ACC112 (cell line): ENCODE measurements around the gene PLA2G15.

ENCODE experiments used
- H2AFZ ChIP-seq: fragments of 200-600 bp; sonication (generic); one replicate; pipeline ENCODE4 v1.6.0; 2017; ENCODE audit warnings: antibody characterized with exemption, low read length; ENCODE audit not compliant: unreplicated experiment
- H3K27ac ChIP-seq: fragments of 200-600 bp; sonication (generic); 2 replicates; pipeline ENCODE4 v1.5.1; 2014; ENCODE audit warnings: low read depth, mild to moderate bottlenecking, antibody characterized with exemption, low read length, moderate library complexity
- H3K27me3 ChIP-seq: fragments of 200-600 bp; sonication (generic); 2 replicates; pipeline ENCODE4 v1.6.1; 2014; ENCODE audit warnings: mild to moderate bottlenecking, antibody characterized with exemption, low read length, moderate library complexity, mixed read lengths; ENCODE audit not compliant: insufficient read depth
- H3K36me3 ChIP-seq: fragments of 200-600 bp; sonication (generic); 2 replicates; pipeline ENCODE4 v1.6.1; 2016; ENCODE audit warnings: mild to moderate bottlenecking, antibody characterized with exemption, low read length, moderate library complexity, mixed read lengths; ENCODE audit not compliant: insufficient read depth
- H3K4me1 ChIP-seq: fragments of 200-600 bp; sonication (generic); one replicate; pipeline ENCODE4 v1.6.1; 2016; ENCODE audit warnings: low read length, mixed read lengths; ENCODE audit not compliant: insufficient read depth, unreplicated experiment, control insufficient read depth
- H3K4me3 ChIP-seq: fragments of 200-600 bp; sonication (generic); 2 replicates; pipeline ENCODE4 v1.5.1; 2014; ENCODE audit warnings: mild to moderate bottlenecking, low read depth, low read length
- H3K79me2 ChIP-seq: fragments of 200-600 bp; sonication (generic); one replicate; pipeline ENCODE4 v1.6.0; 2016; ENCODE audit warnings: low read length; ENCODE audit not compliant: control insufficient read depth, unreplicated experiment, insufficient read depth

The PLA2G15 gene

DNA sequence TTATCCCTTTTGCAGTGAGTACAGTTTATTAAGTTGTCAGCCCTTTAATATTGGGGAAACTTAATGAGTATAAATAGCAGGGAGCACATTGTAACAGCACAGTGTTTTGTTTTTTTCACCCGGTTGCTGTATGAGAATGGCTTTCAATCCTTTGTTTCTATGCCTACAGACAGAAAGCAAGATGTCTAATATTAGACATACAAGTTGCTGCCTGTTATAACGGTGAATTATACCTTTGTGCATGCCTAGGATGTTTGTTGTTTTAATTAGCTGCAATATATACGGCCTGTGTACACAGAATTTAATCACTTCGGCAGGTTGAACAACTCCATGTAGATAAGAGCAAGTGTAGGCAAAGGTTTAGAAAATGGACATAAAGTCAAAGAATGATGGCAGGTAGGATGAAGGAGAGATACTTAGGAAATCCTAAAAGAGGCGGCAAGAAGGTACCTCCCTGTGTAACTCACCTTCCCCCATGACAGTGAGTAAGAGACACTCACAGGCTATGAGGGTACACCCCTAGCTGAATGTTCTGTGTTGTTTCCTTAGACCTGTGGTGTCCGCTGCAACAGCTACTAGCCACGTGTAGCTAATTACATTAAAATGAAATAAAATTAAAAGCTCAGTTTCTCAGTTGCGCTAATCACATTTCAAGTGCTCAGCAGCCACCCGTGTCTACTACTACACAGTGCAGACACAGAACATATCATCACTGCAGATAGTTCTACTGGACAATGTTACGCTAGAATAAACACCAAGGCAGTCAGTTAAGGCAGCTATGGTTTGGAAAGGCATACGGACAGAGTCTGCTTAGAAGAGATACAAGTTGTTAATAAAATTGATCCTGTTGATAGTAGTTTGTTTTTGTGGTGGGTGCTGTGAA lies 54.6 kb downstream of the PLA2G15 start:
- Histone ChIP-seq H3K27me3 (no peaks in the 10 kb centered on the region), H3K27ac (peak overlapping the region; percentile 34; the same call in 1 of the 2 replicates), H3K79me2 (no peaks in the 10 kb centered on the region), H3K4me3 (no peak overlapping the region), H3K4me1 (peaks cover 29% of the 10 kb centered on the region), H2AFZ (no peak overlapping the region), H3K36me3 (peaks cover 14% of the 10 kb centered on the region)

DNA sequence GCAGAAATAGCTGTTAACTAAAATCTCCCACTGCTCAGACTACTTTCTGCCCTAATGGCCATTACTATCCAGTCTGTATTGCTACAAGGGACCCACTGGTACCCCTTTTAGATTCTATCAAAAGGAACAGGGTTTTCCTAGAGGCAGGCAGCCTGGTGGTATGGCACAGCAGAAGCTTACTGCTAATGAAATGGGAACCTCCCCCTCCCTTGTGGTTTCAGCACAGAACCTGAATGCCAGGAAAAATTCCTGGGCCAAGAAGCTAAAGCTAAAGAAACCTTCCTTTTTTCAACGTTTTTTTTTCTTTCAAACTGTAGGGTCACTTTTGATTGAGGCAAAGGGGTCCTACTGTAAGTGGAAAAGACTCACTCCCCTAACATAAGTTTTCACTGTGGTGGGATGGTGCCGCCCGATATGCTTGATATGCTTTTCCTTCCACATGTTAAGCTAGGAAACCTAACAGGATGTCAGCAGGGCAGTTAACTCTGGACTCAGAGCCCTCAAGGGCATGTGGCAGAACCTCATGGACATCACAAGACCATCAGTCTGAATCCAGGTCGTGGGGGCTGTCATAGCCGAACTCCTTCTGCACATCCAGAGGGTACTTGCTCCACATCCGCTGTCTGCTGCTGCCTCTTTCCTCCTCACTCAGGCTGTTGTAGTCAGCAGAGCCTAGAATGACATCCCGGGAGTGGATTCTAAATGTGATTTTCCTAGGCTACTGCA lies 55.7 kb downstream of the PLA2G15 start:
- peaks cover 29% of the 10 kb centered on the region for H3K4me1 ChIP-seq
- H3K79me2 ChIP-seq: peaks cover 5% of the 10 kb centered on the region
- H3K27ac ChIP-seq: 0 out of 2 replicates have a peak overlapping the region, but pooled peaks have one; percentile 26
- H3K27me3 ChIP-seq: no peaks in the 10 kb centered on the region
- no peak overlapping the region for H2AFZ ChIP-seq
- H3K36me3 ChIP-seq: peaks cover 14% of the 10 kb centered on the region
- H3K4me3 ChIP-seq: no peak overlapping the region

DNA sequence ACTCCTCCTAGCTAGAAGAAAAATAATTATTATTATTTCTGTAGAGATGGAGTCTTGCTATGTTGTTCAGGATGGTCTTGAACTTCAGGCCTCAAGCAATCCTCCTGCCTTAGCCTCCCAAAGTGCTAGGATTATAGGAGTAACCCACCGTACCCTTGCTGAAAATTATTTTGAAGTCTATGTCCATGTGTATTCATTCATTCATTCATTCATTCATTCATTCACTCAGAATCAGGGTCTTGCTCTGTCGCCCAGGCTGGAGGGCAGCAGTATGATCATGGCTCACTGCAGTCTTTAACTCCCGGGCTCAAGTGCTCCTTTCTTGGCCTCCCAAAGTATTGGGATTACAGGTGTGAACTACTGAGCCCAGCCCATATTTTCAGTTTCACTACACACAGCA lies 61.5 kb downstream of the PLA2G15 start:
- H3K4me3 ChIP-seq: no peak overlapping the region
- H3K27ac ChIP-seq: no peak overlapping the region
- H3K36me3 ChIP-seq: peaks cover 13% of the 10 kb centered on the region; the same call in 1 of the 2 replicates
- peaks cover 12% of the 10 kb centered on the region for H3K4me1 ChIP-seq
- peaks cover 38% of the 10 kb centered on the region for H3K79me2 ChIP-seq
- no peaks in the 10 kb centered on the region for H3K27me3 ChIP-seq
- H2AFZ ChIP-seq: no peak overlapping the region

DNA sequence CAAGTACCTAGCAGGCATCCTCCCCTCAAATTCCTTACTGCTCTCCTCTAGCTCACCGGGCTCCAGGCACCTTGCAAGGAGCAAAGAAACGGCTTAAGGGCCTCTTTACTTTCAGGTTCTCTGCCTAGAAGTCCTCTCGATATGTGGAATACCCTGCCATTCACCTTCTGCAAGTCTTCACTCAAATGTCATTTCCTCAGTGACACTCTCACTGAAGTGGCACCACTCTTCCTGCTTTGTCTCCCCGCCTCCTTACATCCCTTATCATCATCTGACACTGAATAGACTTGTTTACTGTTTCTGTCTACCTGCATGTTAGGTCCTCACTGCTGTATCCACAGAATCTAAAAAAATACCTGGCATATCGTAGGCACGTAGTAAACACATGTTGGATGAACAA lies 64.6 kb downstream of the PLA2G15 start:
- Histone ChIP-seq H2AFZ (no peak overlapping the region), H3K36me3 (peaks cover 7% of the 10 kb centered on the region; the same call in 1 of the 2 replicates), H3K27ac (no peak overlapping the region; the same call in 1 of the 2 replicates), H3K4me1 (peaks cover 19% of the 10 kb centered on the region), H3K27me3 (no peaks in the 10 kb centered on the region), H3K79me2 (peaks cover 57% of the 10 kb centered on the region), H3K4me3 (peak overlapping the region; percentile 86)

DNA sequence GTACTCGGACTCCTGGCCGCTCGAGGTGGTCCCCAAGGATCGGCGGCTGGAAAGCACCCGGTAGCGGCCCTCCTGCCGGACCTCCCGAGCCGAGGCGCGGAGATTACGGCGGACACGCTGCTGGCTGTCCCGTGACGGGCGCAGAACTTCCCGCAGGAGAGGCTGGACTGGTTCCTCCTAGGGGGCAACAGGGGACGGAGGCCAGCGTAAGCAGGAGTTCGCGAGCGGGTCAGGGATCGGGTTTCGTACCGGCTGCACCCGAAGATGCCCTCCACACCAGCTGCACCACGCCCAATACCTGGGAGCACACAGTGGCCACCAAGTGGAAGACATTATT lies 65.2 kb downstream of the PLA2G15 start:
- Histone ChIP-seq H3K79me2 (peaks cover 56% of the 10 kb centered on the region), H3K27ac (peak overlapping the region; percentile 53; the same call in 1 of the 2 replicates), H3K4me3 (peak overlapping the region; percentile 86), H3K4me1 (peaks cover 19% of the 10 kb centered on the region), H3K36me3 (peaks cover 7% of the 10 kb centered on the region; the same call in 1 of the 2 replicates), H2AFZ (peak overlapping the region; percentile 77), H3K27me3 (no peaks in the 10 kb centered on the region)
